Measurements from ENCODE around the gene CLIP3.

The CLIP3 gene, protein sequence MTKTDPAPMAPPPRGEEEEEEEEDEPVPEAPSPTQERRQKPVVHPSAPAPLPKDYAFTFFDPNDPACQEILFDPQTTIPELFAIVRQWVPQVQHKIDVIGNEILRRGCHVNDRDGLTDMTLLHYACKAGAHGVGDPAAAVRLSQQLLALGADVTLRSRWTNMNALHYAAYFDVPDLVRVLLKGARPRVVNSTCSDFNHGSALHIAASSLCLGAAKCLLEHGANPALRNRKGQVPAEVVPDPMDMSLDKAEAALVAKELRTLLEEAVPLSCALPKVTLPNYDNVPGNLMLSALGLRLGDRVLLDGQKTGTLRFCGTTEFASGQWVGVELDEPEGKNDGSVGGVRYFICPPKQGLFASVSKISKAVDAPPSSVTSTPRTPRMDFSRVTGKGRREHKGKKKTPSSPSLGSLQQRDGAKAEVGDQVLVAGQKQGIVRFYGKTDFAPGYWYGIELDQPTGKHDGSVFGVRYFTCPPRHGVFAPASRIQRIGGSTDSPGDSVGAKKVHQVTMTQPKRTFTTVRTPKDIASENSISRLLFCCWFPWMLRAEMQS

DNA sequence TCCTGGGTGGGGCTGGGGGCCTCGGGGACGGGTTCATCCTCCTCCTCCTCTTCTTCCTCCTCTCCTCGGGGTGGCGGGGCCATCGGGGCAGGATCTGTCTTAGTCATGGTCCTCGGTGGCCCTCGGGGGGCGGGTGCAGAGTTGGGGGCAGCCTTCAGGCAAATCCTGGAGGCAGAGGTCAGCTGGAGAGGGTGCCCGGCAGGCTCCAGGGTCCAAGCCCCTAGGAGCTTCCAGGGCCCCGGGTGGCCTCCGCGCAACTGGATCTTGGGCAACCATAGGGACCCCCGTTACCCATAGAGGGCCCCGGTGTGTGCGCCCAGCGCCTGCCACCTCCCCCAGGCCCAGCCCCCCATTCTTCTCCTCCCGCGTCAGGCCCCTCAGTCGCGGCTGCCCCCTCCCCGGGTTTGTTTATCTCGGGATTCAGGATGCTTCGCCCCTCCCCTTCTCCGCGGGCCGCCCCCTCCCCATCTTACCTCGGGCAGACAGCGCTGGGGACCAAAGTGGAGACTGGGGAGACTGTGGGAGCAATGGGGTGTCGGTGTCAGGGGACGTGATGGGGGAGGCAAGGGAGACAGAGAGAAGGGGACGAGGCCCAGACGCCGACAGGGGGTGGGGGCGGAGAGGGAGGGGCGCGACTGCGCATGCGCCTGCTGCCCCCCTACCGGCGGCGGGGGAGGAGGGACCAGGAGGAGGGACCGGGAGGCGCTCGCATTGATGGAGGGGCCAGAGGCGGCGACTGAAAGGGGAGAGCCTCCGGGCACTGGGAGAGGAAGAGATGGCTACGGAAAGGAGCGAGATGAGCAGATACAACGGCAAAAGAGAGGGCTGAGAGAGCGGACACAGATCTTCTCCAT is at the start of gene CLIP3:
Gene CLIP3 (minus strand): TSS at position 623 of the 854 bp plus-strand sequence. CDS start 516 bp downstream, at position 107.
- Histone ChIP-seq H3K4me2 (ENCODE audit: low read depth, low read length) (no peak within 1 kb of the TSS), H3K9me3 (replicated peaks; ENCODE audit: insufficient read depth, low read length) (no peaks in the 10 kb centered on the region), H3K4me3 (ENCODE audit: low read length) (no peak within 1 kb of the TSS), H3K9me2 (replicated peaks; ENCODE audit: insufficient read depth, low read length) (no peaks in the 10 kb centered on the region), H3K4me1 (ENCODE audit: low read length) (no peaks in the 10 kb centered on the region), H2AFZ (ENCODE audit: low read length) (no peak within 1 kb of the TSS), H3K79me2 (ENCODE audit: low read length) (no peaks in the 10 kb centered on the region), H3K27me3 (replicated peaks; ENCODE audit: insufficient read depth, low read length) (no peaks in the 10 kb centered on the region), H3K9ac (ENCODE audit: low read length) (no peak within 1 kb of the TSS), H3K36me3 (replicated peaks; ENCODE audit: insufficient read depth, low read length) (no peaks in the 10 kb centered on the region), H3K27ac (ENCODE audit: low read length) (no peak within 1 kb of the TSS), H3F3A (ENCODE audit: insufficient read depth, low read length) (peaks cover 4% of the 10 kb centered on the region; the same call in 1 of the 2 replicates), H4K20me1 (ENCODE audit: insufficient read depth, low read length) (no peaks in the 10 kb centered on the region)
- DNase-seq = no peak
- no peak for TF ChIP-seq EZH2phosphoT487 (IDR thresholded peaks at IDR 0.05; ENCODE audit: low read length)
- no peak for TF ChIP-seq EZH2 (optimal IDR thresholded peaks at IDR 0.05; ENCODE audit: low read depth, low read length)

DNA sequence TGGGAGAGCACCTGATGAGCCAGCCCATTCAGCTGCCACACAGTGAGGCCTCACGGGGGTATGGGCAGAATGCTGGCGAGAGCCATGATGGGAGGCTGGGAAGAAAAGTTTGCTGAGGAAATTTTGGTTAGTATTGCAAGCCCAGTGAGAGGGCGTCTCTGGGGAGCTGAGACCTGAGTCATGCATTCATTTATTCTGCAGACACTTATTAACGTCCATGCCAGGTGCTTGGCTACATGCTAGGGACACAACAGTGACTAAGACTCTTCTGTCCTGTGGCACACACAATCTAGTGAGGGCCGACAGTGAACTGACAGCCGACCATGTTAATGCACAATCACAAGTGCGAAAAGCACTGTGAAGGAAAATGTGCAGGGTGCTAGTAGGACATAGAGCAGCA is 49.2 kb upstream of the CLIP3 start:
- Histone ChIP-seq H3K9ac (ENCODE audit: low read length) (no peak overlapping the region), H3K9me3 (replicated peaks; ENCODE audit: insufficient read depth, low read length) (no peaks in the 10 kb centered on the region), H3F3A (ENCODE audit: insufficient read depth, low read length) (no peaks in the 10 kb centered on the region), H2AFZ (ENCODE audit: low read length) (no peak overlapping the region), H3K36me3 (replicated peaks; ENCODE audit: insufficient read depth, low read length) (peaks cover 7% of the 10 kb centered on the region; the same call in 1 of the 2 replicates), H3K4me1 (ENCODE audit: low read length) (no peaks in the 10 kb centered on the region), H3K9me2 (replicated peaks; ENCODE audit: insufficient read depth, low read length) (no peaks in the 10 kb centered on the region), H3K4me3 (ENCODE audit: low read length) (no peak overlapping the region), H3K27me3 (replicated peaks; ENCODE audit: insufficient read depth, low read length) (no peaks in the 10 kb centered on the region), H4K20me1 (ENCODE audit: insufficient read depth, low read length) (no peaks in the 10 kb centered on the region), H3K79me2 (ENCODE audit: low read length) (no peaks in the 10 kb centered on the region), H3K27ac (ENCODE audit: low read length) (no peak overlapping the region), H3K4me2 (ENCODE audit: low read depth, low read length) (no peak overlapping the region)
- TF ChIP-seq EZH2phosphoT487 (IDR thresholded peaks at IDR 0.05; ENCODE audit: low read length) (no peak), EZH2 (optimal IDR thresholded peaks at IDR 0.05; ENCODE audit: low read depth, low read length) (no peak)
- TF ChIP-seq, protein P1, sequence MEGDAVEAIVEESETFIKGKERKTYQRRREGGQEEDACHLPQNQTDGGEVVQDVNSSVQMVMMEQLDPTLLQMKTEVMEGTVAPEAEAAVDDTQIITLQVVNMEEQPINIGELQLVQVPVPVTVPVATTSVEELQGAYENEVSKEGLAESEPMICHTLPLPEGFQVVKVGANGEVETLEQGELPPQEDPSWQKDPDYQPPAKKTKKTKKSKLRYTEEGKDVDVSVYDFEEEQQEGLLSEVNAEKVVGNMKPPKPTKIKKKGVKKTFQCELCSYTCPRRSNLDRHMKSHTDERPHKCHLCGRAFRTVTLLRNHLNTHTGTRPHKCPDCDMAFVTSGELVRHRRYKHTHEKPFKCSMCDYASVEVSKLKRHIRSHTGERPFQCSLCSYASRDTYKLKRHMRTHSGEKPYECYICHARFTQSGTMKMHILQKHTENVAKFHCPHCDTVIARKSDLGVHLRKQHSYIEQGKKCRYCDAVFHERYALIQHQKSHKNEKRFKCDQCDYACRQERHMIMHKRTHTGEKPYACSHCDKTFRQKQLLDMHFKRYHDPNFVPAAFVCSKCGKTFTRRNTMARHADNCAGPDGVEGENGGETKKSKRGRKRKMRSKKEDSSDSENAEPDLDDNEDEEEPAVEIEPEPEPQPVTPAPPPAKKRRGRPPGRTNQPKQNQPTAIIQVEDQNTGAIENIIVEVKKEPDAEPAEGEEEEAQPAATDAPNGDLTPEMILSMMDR (IDR thresholded peaks at IDR 0.05; ENCODE audit: low read length) = no peak
- DNase-seq = no peak

DNA sequence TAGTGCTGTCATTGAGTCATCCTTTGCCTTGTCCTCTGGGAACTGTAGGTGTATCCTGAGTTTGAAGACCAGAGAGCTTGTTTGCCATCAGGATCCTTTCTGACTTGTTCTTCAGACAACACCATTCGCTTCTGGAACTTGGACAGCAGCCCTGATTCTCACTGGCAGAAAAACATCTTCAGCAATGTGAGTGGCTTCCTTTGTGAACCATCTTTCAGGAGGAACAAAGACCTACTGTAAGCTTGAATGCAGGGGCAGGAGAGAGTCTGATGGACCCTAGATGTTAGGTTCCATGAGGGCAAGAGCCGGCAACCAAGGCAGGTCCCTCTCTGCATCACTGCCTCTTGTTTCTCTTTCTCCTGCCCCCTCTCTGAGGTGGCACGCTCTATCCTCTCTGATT is 48.7 kb upstream of the CLIP3 start:
- no peak overlapping the region for H3K27ac ChIP-seq (ENCODE audit: low read length)
- H3K9ac ChIP-seq (ENCODE audit: low read length) = no peak overlapping the region
- no peaks in the 10 kb centered on the region for H3K27me3 ChIP-seq (replicated peaks; ENCODE audit: insufficient read depth, low read length)
- H3K4me3 ChIP-seq (ENCODE audit: low read length) = no peak overlapping the region
- no peak overlapping the region for H2AFZ ChIP-seq (ENCODE audit: low read length)
- DNase-seq = no peak
- no peaks in the 10 kb centered on the region for H4K20me1 ChIP-seq (ENCODE audit: insufficient read depth, low read length)
- H3F3A ChIP-seq (ENCODE audit: insufficient read depth, low read length) = no peaks in the 10 kb centered on the region
- TF ChIP-seq, protein P1 (IDR thresholded peaks at IDR 0.05; ENCODE audit: low read length) = no peak
- TF ChIP-seq EZH2 (optimal IDR thresholded peaks at IDR 0.05; ENCODE audit: low read depth, low read length) (no peak), EZH2phosphoT487 (IDR thresholded peaks at IDR 0.05; ENCODE audit: low read length) (no peak)
- H3K9me2 ChIP-seq (replicated peaks; ENCODE audit: insufficient read depth, low read length) = no peaks in the 10 kb centered on the region
- H3K79me2 ChIP-seq (ENCODE audit: low read length) = no peaks in the 10 kb centered on the region
- no peak overlapping the region for H3K4me2 ChIP-seq (ENCODE audit: low read depth, low read length)
- H3K9me3 ChIP-seq (replicated peaks; ENCODE audit: insufficient read depth, low read length) = no peaks in the 10 kb centered on the region
- no peaks in the 10 kb centered on the region for H3K4me1 ChIP-seq (ENCODE audit: low read length)
- peaks cover 7% of the 10 kb centered on the region; the same call in 1 of the 2 replicates for H3K36me3 ChIP-seq (replicated peaks; ENCODE audit: insufficient read depth, low read length)
